HG02870 (cell line): ENCODE measurements around the gene KRT86.
"Not testable (repeated sequence)": the region's sequence is repeated elsewhere in the genome, so short reads cannot be mapped to it uniquely, and the experiment has no call there.

ENCODE experiments used
- ATAC-seq: cut with Tn5 transposase; IDR thresholded peaks from one replicate; pipeline ENCODE4 v1.9.1; 2021; ENCODE audit warnings: mild to moderate bottlenecking, moderate library complexity; ENCODE audit not compliant: unreplicated experiment

KRT86 gene

DNA sequence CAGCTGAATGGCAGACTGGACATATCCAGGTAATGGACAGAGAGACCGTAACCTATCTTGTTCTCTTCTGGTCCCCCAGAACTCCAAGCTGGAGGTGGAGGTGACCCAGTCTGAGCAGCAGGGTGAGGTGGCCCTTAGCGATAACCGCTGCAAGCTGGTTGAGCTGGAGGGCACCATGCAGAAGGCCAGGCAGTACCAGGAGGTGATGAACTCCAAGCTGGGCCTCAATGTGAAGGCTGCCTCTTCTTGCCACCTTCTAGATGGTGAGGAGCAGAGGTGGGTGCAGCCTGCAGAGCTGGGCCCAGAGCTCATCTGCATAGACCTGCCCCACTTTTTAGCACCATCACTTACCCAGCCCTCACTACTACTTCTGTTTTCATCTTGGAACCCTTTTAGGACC is 7.2 kb upstream of the KRT86 start:
- no peak for ATAC-seq

DNA sequence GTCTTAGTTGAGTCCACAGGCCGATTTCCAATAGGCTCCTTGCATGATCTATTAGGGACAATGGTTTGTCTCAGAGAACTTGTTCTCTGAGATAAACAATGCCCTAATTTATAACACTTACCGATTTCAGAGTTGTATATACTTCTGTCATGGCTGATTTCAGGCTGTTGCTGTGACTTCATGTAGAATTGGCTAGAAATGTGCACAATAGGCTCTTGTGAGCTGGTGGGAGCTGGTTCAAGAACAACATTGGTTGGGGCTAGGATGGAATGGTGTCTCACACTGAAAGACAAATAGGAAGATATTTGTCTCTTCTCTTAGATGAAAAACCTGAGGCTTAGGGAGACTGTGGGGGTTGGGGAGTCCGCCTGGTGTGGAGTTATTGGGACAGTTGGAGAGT is 6.7 kb upstream of the KRT86 start:
- no peak for ATAC-seq

DNA sequence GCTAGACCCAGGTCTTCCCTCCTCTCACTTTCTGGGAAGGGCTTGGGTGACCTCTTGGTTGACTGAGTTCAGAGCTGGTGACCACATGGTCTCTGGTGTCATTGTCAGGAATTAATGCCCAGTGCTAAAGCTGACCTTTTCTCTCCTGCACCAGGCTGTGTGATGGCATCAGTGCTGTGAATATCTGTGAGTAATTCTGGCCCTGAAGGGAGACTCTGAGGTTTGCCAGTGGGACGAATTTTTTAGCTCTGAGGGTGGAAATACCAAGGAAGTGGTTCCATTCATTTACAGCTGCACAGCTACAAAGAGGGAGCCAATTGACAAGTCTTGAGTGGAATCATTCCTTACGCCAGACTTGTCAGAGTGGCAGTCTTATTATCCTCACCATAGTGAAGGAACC is 6.2 kb upstream of the KRT86 start:
- no peak for ATAC-seq

DNA sequence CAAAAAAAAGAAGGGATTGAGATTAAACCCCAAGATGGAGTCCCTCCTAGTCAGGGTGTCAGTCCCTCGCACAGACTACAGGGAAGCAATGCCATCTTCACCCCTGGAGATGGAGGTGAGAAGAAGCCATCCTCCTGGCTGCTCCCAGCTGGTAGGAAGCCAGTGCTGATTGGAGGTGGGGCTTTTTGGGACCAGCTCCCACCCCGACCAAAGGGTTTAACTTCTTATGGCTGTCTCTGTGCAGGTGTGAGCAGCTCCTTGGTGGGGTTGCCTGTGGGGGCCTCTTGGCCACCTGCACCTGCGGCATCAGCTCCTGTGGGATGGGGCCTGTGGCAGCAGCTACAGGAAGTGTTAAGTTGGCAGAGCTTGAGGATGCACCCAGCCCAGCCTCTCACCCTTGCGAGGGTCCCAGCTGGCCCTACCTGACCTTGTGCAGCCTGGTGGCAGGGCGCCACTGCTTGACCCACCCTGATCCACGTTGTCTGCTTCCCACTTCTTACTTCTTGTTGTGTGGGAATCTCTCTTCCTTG is 3.8 kb upstream of the KRT86 start:
- ATAC-seq, result no peak

DNA sequence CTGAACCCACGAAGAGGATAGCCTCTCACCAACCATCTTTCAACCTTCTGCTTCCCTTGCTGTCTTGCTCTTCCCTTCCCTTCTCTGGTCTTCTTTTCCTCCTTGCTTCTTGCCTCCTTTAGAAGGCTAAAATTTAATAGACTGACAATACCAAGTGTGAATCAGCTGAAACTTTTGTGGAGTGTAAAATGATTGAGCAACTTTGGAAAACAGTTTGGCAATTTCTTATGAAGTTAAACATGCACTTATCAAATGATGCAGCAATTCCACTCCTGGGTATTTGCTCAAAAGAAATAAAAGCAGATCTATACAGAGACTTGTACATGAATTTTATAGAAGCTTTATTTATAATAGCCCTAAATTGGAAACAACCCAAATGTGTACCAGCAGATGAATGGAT is 3.3 kb upstream of the KRT86 start:
- ATAC-seq, result no peak

DNA sequence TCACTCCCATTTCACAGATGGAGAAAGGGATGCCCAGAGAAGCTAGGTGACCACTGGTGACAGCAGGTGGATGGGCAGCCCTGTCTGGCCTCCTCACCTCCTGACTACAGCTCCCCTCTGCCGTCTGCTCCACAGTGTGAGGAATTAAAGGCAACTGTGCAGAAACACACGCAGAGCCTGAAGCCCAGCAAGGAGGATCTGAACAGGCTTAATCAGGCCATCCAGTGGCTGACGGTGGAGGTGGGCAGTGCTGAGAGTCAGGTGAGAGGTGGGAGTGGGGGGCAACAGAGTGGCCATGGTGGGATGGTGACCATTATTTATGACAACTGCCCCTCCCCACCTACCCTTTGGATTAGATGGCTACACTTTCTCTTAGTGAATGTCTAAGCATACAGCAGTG is 1.2 kb downstream of the KRT86 start:
- no peak for ATAC-seq

DNA sequence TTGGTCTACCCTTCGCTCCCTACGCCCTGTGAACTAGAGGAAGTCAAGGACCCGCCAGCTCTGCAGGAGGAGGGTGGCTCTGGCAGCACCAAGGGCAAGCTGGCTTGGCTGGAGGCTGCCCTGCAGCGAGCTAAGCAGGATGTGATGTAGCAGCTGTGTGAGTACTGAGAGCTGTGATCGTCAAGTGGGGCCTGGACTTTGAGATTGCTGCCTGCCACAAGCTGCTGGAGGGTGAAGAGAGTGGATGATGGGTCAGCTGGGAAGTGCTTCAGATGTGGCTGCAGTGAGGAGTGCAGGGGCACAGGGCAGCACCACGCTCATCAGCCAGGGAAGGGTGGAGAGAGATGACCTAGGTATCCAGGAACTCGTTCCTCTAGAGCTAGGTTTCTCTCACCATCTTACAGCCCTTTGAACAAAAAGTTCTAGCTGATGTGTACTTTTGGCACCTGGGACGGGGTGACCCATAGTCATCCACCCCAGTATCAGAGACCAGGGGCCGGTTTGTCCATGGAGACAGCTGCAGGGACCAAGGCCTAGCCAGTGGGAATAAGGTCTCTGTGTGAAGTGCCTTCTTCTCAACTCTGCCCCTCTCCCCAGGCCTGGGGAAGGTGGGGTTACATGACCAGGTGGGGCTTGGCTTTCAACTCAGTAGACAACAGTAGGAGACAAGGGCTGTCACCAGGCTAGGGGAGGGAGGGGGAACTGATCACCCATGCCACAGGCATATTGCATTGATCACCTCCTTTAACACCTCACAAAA is 3.2 kb downstream of the KRT86 start:
- ATAC-seq, result no peak

DNA sequence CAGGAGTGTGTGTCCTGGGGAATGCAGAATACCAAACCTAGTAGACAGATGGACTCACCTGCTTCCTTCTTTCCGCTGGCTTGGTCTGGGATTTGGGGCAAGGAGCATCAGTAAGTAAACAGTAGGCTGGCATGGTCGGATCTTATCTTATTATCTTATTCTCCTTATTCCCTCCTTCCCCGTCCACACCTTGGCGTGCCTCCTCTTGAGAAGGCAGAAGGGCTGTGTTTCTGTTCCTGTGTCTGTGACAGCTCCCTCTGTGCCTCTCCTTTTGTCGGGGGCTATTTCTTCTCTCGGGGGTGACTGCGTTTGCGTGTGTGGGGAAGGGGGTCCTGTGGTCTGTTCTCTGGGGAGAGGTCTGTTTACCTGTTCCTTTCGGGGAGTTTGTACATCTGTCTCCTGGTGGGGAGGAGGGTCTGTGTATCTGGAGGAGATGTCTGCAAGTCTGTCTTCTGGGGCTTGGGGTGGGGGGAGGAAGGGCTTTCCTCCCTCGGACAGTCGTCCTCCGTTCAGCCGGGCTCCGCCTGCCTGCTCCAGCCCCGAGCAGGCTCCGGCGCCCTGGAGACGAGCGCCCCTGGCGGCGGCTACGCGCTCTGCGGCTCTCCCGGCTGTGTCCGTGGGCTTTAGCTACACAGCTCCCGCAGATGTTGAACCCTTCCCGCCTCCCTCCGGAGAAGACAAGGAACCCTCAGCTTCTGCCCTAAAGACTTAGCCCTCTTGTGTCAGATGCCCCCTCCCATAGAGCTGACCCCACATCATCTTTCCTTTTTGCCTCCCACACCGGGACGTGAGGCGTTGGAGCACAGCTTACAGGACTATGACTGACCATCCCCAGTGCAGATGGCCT is 4.4 kb downstream of the KRT86 start:
- ATAC-seq, result peak; percentile 63

DNA sequence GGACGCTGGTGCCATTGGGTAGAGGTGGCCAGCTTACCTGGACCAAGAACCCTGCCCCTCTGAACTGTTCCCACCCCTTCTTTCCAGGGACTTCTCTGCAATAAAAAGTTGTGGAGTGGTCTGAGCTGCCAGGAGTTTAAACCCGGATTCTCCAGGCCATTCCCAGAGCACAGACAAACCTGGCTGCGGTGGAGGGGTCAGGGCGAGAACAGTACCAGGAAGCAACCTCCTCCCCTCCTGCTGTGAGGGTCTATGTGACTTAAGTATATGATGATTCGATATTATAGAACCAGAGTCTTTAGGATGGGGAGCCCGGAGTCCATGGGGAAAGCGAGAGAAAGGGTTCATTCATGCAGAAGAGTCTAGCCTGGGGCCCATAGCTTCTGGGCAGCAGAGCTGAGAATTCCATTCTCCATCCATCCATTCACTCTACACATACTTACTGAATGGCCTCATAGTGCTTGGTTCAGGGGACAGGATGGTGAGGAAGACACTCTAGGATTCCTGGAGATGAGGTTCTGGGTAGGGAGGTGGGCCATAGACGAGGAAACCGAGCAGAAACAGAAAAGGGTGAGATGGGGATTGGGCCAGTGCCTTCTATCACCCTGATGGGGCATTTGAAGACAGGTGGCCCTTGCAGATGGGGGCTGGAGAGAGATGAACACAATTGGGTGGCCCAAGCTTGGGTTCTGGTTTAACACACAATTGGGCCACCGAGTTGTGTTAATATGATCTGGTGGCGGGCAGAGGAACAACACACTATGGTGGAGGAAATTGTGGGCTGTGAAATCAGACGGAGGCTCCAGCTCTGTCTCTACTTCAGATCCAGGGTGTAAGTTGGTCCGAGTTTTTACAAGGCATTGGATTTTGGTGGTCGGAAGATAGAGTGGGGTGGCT is 5.2 kb downstream of the KRT86 start:
- no peak for ATAC-seq

DNA sequence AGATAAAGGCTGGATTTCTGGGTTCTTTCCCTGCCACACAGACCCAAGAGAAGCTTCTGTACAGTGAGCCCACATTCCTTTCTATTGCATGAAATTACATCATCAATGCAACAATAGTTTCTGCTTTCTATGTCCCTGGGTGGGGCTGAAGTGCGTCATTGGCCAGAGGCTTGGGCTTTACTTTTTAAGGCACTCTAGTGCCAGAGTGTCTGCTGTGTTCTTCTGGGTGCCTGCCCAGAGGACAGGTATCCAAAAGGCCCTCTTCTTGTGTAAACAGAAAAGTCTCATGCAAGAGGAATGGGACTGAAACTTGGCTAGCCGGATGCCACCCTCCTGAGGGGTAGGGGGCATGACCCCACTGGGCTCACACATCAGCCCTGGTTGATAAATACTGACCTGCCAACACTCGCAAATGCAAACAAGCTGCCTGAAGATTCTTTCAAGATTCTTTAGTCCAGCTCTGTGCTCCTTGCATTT is 5.9 kb downstream of the KRT86 start:
- no peak for ATAC-seq

DNA sequence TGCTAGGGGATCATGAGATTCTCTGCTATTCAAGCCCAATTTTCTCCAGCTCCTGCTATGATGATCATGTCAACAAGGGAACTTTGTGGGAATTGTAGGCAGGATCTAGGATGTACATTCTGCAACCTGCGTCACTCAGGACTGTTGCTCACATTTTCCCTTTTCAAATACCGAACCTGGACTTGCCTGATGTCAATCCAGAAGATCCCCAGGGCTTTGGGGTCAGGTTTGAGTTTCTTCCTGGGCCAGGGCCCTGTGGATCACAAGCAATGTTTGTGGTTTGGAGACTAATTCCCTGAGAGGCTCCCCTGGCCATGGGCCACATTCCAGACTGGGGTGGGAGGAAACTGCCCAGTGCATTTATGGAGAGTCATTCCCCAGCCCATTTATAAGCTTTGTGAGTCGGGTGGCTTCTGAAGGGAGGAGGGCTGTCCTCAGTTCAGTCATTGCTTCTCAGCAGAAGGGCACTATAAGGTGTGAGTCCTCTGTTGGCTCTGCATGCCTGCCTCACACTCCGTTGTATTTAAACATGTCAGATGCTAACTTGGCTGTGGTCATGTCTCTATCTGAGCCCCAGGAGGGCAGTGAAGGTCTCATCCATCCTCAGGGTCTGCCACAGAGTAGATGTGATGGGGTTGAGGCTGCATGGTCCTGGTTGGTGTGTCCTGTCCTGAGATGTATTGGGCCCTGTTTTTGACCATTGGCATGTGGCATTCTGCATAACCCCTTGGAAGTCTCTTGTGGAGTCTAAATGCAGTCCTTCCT is 6.5 kb downstream of the KRT86 start:
- ATAC-seq, result no peak

DNA sequence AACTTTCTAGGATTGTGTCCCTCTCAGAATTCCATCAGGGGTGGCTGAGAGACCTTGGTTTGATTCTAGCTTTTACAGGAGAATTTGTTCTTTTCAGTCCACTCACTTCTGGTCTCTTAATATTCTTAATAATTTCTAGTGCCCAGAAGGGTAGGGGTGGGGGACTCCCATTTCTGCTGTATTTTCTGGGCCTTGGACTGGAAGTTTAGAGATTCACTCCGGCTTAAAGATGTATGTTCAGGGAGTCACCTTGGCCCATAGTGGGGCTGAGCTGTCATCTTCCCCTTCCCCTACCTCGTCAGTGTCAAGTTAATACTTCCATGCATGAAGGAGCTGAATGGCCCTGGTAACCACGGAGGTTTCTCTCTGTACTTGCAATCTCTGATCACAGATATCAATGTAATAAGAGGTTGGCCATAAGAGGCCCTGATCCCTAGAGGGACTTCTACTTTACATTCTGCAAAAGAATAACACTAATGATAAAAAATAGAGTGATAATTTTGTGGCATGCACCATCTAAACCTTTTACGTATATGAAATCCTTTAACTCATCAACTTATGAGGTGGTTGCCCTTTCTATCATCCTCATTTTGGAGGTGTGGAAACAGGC is 10.2 kb downstream of the KRT86 start:
- ATAC-seq, result no peak

DNA sequence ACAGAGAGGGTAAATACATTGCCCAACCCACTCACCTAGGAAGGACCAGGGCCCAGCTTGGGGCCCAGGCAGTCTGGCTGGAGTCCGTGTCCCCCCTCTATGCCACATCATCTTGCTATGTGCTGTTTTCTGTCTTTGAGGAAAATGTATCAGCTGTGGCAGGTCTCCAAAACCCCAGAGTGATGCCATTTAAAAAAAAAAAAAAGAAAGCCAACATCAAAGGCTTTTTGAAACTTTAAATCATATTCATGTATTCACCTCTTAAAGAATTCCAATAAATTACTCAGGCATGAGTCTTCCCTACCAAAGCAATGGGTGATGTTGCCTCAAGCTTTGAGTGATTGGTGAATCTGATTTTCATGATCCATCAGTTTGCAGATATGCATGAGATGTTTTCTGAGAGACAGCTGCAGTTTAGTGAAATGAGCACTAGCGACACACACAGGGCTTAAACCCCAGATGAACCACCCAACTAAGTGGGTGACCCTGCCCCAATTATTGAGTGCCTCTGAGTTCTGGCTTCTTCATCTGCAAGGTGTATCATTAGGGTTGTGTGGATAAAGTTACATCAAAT is 10.8 kb downstream of the KRT86 start:
- ATAC-seq, result no peak

DNA sequence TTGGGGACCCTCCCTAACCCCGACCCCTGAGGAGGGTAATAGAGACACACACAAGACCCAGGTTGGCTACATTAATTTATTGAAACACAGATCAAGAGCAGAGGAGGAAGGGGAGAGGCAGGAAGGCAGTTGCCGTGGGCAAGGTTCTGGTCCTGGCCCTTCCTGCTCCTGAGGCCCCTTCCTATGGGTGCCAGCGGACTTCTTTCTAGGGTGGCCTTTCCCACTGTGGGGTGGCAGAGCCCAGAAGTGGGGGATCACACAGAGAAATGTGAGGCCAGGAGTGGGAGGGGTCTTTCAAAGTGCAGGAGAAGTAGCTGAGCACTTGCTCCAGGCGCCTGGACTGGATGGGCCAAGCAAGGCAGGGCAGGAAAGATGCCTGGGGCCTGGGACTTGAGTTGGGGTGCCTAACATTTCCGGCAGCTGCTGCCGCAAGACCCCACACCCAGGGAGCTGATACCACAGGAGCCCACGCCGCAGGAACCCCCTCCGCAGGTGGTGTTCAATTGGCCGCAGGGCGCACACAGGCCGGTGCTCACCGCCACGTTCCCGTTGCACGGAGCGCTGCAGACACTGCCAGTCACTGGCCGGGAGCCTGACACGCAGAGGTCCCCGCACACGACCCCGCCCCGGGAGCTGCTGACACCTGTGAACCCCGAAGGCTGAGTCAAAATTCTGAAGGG is 11.5 kb downstream of the KRT86 start:
- no peak for ATAC-seq

DNA sequence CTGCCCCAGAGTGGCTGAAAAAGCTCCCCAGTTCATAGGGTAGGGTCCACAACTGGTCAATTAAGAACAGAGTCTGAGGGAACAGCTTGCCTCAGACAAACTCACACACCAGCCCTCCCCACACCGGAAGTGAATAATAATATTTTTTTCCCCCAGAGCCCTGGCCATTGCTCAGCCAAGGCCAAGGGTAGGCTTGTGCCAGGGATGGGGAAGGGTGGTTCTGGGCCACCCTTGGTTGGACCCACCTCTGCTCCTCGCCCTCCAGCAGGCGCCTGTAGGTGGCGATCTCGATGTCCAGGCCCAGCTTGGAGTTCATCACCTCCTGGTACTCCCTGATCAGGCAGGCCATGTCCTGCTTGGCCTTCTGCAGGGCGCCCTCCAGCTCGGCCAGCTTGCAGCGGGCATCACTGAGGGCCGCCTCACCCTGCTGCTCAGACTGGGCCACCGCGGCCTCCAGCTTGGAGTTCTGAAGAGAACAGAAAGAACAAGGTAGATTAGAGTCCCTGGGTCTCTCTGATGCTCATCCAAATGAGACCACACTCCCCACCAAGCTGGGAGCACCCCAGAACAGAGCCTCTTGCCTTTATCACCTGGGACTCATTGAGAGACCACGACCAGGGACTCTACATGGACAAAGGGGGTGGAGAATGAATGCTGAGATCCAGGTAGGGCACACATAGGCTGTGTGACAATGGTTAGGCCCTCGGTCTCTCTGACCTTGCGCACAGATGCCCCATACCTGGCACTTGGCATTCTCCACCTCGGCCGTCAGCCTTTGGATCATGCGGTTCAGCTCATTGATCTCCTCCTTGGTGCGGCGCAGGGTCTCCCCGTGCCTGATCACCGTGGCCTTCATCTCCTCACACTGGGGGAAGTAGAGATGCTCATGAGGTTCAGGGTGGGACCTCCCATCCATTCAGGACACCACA is 12.7 kb downstream of the KRT86 start:
- not testable (repeated sequence) for ATAC-seq

DNA sequence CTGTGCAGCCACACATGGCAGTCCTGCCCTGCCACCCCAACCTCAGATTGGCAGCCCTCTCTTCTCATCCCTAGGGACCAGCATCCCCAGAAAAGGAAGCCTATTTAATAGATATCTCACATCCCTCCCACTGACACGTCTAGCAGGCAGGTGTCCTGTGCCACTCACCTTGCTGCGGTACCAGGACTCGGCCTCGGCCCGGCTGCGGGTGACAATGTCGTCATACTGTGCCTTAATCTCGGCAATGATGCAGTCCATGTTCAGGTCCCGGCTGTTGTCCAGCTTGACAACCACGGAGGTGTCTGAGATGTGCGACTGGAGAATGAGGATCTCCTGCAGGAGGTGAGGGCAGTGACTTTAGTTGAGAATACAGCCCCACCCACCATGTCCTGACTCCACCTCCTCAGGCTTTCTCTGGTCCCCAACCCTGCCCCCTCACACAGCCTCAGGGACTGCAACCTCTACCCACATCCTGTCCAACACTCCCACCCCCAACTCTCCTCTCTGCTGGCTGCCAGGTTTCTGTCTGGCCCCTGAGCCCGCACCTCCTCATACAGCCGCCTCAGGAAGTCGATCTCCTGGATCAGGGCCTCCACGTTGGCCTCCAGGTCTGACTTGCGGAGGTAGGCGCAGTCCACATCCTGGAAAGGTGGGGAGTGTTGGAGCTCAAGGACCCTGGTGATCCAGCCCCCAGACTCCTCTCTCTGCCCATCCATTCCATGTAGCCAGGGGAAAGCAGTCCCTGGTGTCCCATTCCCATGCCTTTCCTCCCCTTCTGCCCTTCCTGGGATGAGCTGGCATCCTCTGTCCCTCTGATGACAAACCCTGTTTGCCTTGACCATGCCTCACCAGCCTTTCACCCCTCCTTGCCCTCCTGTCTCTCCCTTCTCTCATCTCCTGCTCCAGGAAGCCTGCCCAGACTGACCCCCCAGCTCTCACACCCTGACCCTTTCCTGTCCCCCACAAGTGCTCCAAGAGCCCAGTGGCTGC is 13.7 kb downstream of the KRT86 start:
- peak; percentile 74 for ATAC-seq
